ENCODE data around the gene DUOXA1. TPM values are rescaled to one million over a fixed set of nuclear protein-coding genes. Genes with fewer than 3 reads are reported as not detected.

The DUOXA1 gene
- total and polyA plus RNA-seq, 3 experiments from 2014 or later, result 0.09 to 0.29 TPM; not detected in 1

- Histone ChIP-seq H3K4me3 (ENCODE audit: low read length) (no peak overlapping the region), H3K36me3 (ENCODE audit: insufficient read depth, low read length) (no peaks in the 10 kb centered on the region), H3K27me3 (ENCODE audit: insufficient read depth, low read length, poor library complexity, severe bottlenecking) (no peaks in the 10 kb centered on the region), H3K4me1 (ENCODE audit: insufficient read depth, low read length) (peaks cover 15% of the 10 kb centered on the region), H3K27ac (ENCODE audit: low read depth, low read length) (no peak overlapping the region), H3K9me3 (ENCODE audit: low read length) (no peaks in the 10 kb centered on the region)
- no peak overlapping the region for H3K27ac Mint-ChIP-seq
- no peak for DNase-seq
- ChIA-PET POLR2A (no interaction called here), CTCF (interaction anchor here (1.4 to 2.8 kb wide), 3 partner anchors 18 to 115 kb away, joined by 3 to 13 read pairs (median 6); no protein-coding TSS in a partner anchor)
- no peaks in the 10 kb centered on the region for H3K9me3 Mint-ChIP-seq
- peaks cover 0 to 10% (median 9%) of the 10 kb centered on the region in 3 donors for H3K36me3 Mint-ChIP-seq
- H3K4me3 Mint-ChIP-seq, result no peak overlapping the region
- H3K27me3 Mint-ChIP-seq, result peaks cover 0 to 1% of the 10 kb centered on the region in 2 donors
- H3K4me1 Mint-ChIP-seq, result peaks cover 21 to 31% (median 26%) of the 10 kb centered on the region in 3 donors
Measured at GRCh38 chr15:45161666-45162065, 32.0 kb upstream of the DUOXA1 start.

- H3K36me3 ChIP-seq (ENCODE audit: insufficient read depth, low read length), result no peaks in the 10 kb centered on the region
- ChIA-PET POLR2A (interaction anchor here (1.0 kb wide), 1 partner anchor 9 kb away, joined by 4 read pairs; no protein-coding TSS in a partner anchor), CTCF (interaction anchor here (1.8 kb wide), 1 partner anchor 9 kb away, joined by 6 read pairs; no protein-coding TSS in a partner anchor)
- no peaks in the 10 kb centered on the region for H3K27me3 ChIP-seq (ENCODE audit: insufficient read depth, low read length, poor library complexity, severe bottlenecking)
- H3K4me1 ChIP-seq (ENCODE audit: insufficient read depth, low read length), result no peaks in the 10 kb centered on the region
- no peak for DNase-seq
- Mint-ChIP-seq H3K27ac (no peak overlapping the region), H3K4me1 (peaks cover 7 to 14% (median 9%) of the 10 kb centered on the region in 3 donors), H3K36me3 (peaks cover 0 to 11% (median 10%) of the 10 kb centered on the region in 3 donors), H3K27me3 (peaks cover 0 to 2% of the 10 kb centered on the region in 2 donors), H3K9me3 (no peaks in the 10 kb centered on the region), H3K4me3 (peak overlapping the region in 1 of 7 donors; percentile 73)
- no peaks in the 10 kb centered on the region for H3K9me3 ChIP-seq (ENCODE audit: low read length)
- H3K4me3 ChIP-seq (ENCODE audit: low read length), result no peak overlapping the region
- no peak overlapping the region for H3K27ac ChIP-seq (ENCODE audit: low read depth, low read length)
Measured at GRCh38 chr15:45157974-45158373, 28.3 kb upstream of the DUOXA1 start.

GRCh38 chr15:45156744-45157455 is 27.2 kb upstream of the DUOXA1 start:
- peaks cover 0 to 2% of the 10 kb centered on the region in 2 donors for H3K27me3 Mint-ChIP-seq
- H3K27ac ChIP-seq (ENCODE audit: low read depth, low read length), result no peak overlapping the region
- ChIA-PET CTCF (no interaction called here), POLR2A (no interaction called here)
- H3K27me3 ChIP-seq (ENCODE audit: insufficient read depth, low read length, poor library complexity, severe bottlenecking), result no peaks in the 10 kb centered on the region
- no peaks in the 10 kb centered on the region for H3K9me3 ChIP-seq (ENCODE audit: low read length)
- no peak overlapping the region for H3K4me3 Mint-ChIP-seq
- no peak overlapping the region for H3K27ac Mint-ChIP-seq
- no peaks in the 10 kb centered on the region for H3K4me1 ChIP-seq (ENCODE audit: insufficient read depth, low read length)
- peaks cover 5 to 12% (median 9%) of the 10 kb centered on the region in 3 donors for H3K4me1 Mint-ChIP-seq
- no peak for DNase-seq
- peaks cover 0 to 19% (median 10%) of the 10 kb centered on the region in 3 donors for H3K36me3 Mint-ChIP-seq
- H3K36me3 ChIP-seq (ENCODE audit: insufficient read depth, low read length), result no peaks in the 10 kb centered on the region
- no peaks in the 10 kb centered on the region for H3K9me3 Mint-ChIP-seq
- no peak overlapping the region for H3K4me3 ChIP-seq (ENCODE audit: low read length)

- Mint-ChIP-seq H3K4me3 (no peak overlapping the region), H3K9me3 (no peaks in the 10 kb centered on the region), H3K36me3 (peaks cover 0 to 28% (median 10%) of the 10 kb centered on the region in 3 donors), H3K4me1 (peaks cover 5 to 12% (median 9%) of the 10 kb centered on the region in 3 donors), H3K27me3 (peaks cover 0 to 2% of the 10 kb centered on the region in 2 donors), H3K27ac (peak overlapping the region in 1 of 8 donors; percentile 1)
- H3K4me3 ChIP-seq (ENCODE audit: low read length), result no peak overlapping the region
- H3K9me3 ChIP-seq (ENCODE audit: low read length), result no peaks in the 10 kb centered on the region
- no peaks in the 10 kb centered on the region for H3K36me3 ChIP-seq (ENCODE audit: insufficient read depth, low read length)
- CTCF ChIA-PET, result interaction anchor here (1.0 kb wide), 1 partner anchor 12 kb away, joined by 4 read pairs; no protein-coding TSS in a partner anchor
- POLR2A ChIA-PET, result no interaction called here
- no peak for DNase-seq
- no peaks in the 10 kb centered on the region for H3K27me3 ChIP-seq (ENCODE audit: insufficient read depth, low read length, poor library complexity, severe bottlenecking)
- H3K27ac ChIP-seq (ENCODE audit: low read depth, low read length), result no peak overlapping the region
- H3K4me1 ChIP-seq (ENCODE audit: insufficient read depth, low read length), result no peaks in the 10 kb centered on the region
Measured at GRCh38 chr15:45155739-45156138, 26.1 kb upstream of the DUOXA1 start.

- Histone ChIP-seq H3K27me3 (ENCODE audit: insufficient read depth, low read length, poor library complexity, severe bottlenecking) (no peaks in the 10 kb centered on the region), H3K27ac (ENCODE audit: low read depth, low read length) (no peak overlapping the region), H3K4me1 (ENCODE audit: insufficient read depth, low read length) (no peaks in the 10 kb centered on the region), H3K4me3 (ENCODE audit: low read length) (no peak overlapping the region), H3K9me3 (ENCODE audit: low read length) (no peaks in the 10 kb centered on the region), H3K36me3 (ENCODE audit: insufficient read depth, low read length) (no peaks in the 10 kb centered on the region)
- peaks cover 0 to 2% of the 10 kb centered on the region in 2 donors for H3K27me3 Mint-ChIP-seq
- POLR2A ChIA-PET, result no interaction called here
- peaks cover 0 to 20% (median 1%) of the 10 kb centered on the region in 3 donors for H3K36me3 Mint-ChIP-seq
- no peak for DNase-seq
- CTCF ChIA-PET, result no interaction called here
- peaks cover 0 to 3% (median 0%) of the 10 kb centered on the region in 3 donors for H3K4me1 Mint-ChIP-seq
- no peak overlapping the region for H3K27ac Mint-ChIP-seq
- no peak overlapping the region for H3K4me3 Mint-ChIP-seq
- no peaks in the 10 kb centered on the region for H3K9me3 Mint-ChIP-seq
Measured at GRCh38 chr15:45151998-45152828, 22.5 kb upstream of the DUOXA1 start.

GRCh38 chr15:45150997-45151396 is 21.3 kb upstream of the DUOXA1 start:
- Histone ChIP-seq H3K4me3 (ENCODE audit: low read length) (no peak overlapping the region), H3K4me1 (ENCODE audit: insufficient read depth, low read length) (no peaks in the 10 kb centered on the region), H3K27ac (ENCODE audit: low read depth, low read length) (no peak overlapping the region), H3K27me3 (ENCODE audit: insufficient read depth, low read length, poor library complexity, severe bottlenecking) (no peaks in the 10 kb centered on the region), H3K9me3 (ENCODE audit: low read length) (no peaks in the 10 kb centered on the region), H3K36me3 (ENCODE audit: insufficient read depth, low read length) (no peaks in the 10 kb centered on the region)
- H3K27me3 Mint-ChIP-seq, result no peaks in the 10 kb centered on the region
- H3K27ac Mint-ChIP-seq, result no peak overlapping the region
- no peak for DNase-seq
- H3K4me1 Mint-ChIP-seq, result no peaks in the 10 kb centered on the region
- ChIA-PET CTCF (no interaction called here), POLR2A (no interaction called here)
- H3K36me3 Mint-ChIP-seq, result peaks cover 0 to 20% (median 0%) of the 10 kb centered on the region in 3 donors
- no peak overlapping the region for H3K4me3 Mint-ChIP-seq
- H3K9me3 Mint-ChIP-seq, result no peaks in the 10 kb centered on the region

- peak in 1 of 5 donors; percentile 4 for DNase-seq
- Mint-ChIP-seq H3K4me1 (no peaks in the 10 kb centered on the region), H3K27me3 (no peaks in the 10 kb centered on the region), H3K36me3 (peaks cover 0 to 20% (median 0%) of the 10 kb centered on the region in 3 donors), H3K27ac (no peak overlapping the region), H3K9me3 (no peaks in the 10 kb centered on the region), H3K4me3 (no peak overlapping the region)
- Histone ChIP-seq H3K27ac (ENCODE audit: low read depth, low read length) (no peak overlapping the region), H3K9me3 (ENCODE audit: low read length) (no peaks in the 10 kb centered on the region), H3K4me3 (ENCODE audit: low read length) (no peak overlapping the region), H3K27me3 (ENCODE audit: insufficient read depth, low read length, poor library complexity, severe bottlenecking) (no peaks in the 10 kb centered on the region), H3K4me1 (ENCODE audit: insufficient read depth, low read length) (no peaks in the 10 kb centered on the region), H3K36me3 (ENCODE audit: insufficient read depth, low read length) (no peaks in the 10 kb centered on the region)
- ChIA-PET POLR2A (no interaction called here), CTCF (no interaction called here)
Measured at GRCh38 chr15:45150481-45150880, 20.8 kb upstream of the DUOXA1 start.

- Histone ChIP-seq H3K9me3 (ENCODE audit: low read length) (no peaks in the 10 kb centered on the region), H3K27me3 (ENCODE audit: insufficient read depth, low read length, poor library complexity, severe bottlenecking) (no peaks in the 10 kb centered on the region), H3K27ac (ENCODE audit: low read depth, low read length) (no peak overlapping the region), H3K36me3 (ENCODE audit: insufficient read depth, low read length) (no peaks in the 10 kb centered on the region), H3K4me3 (ENCODE audit: low read length) (no peak overlapping the region), H3K4me1 (ENCODE audit: insufficient read depth, low read length) (no peaks in the 10 kb centered on the region)
- H3K27ac Mint-ChIP-seq, result peak overlapping the region in 1 of 8 donors; percentile 68
- H3K9me3 Mint-ChIP-seq, result no peaks in the 10 kb centered on the region
- H3K4me3 Mint-ChIP-seq, result no peak overlapping the region
- ChIA-PET CTCF (interaction anchor here (1.2 kb wide), 1 partner anchor 18 kb away, joined by 4 read pairs; no protein-coding TSS in a partner anchor), POLR2A (no interaction called here)
- H3K27me3 Mint-ChIP-seq, result peaks cover 0 to 2% of the 10 kb centered on the region in 2 donors
- DNase-seq, result no peak
- no peaks in the 10 kb centered on the region for H3K4me1 Mint-ChIP-seq
- peaks cover 0 to 20% (median 0%) of the 10 kb centered on the region in 3 donors for H3K36me3 Mint-ChIP-seq
Measured at GRCh38 chr15:45149060-45149459, 19.4 kb upstream of the DUOXA1 start.

Data from CD8-positive, alpha-beta memory T cell (primary cell).